ENCODE measurements around the gene MAML3. TPM values are rescaled to one million over a fixed set of nuclear protein-coding genes. Genes with fewer than 3 reads are reported as not detected.

MAML3 gene
- total RNA-seq, 1 donor from 2014 or later, result 7.3 TPM

DNA sequence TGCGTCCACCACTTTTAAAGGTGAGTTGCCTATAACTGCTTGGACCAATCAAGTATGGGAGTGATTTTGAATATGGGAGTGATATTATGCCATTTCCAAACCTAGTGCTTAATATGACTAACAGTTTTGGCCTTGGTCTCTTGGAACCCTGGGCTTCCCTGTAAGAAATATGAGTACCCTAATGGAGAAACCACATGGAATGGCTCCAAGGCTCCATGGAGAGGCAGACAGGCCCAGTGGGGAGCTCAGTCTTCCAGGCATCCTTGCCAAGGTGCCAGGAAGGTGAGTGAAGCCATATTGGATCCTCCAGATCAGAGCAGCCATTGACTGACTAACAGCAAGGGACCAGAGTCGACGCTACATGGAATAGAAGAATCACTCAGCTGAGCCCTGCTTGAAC is 53.2 kb downstream of the MAML3 start:
- DNase-seq (ENCODE audit: low spot score), result no peak

GRCh38 chr4:140099983-140100382 is 54.0 kb downstream of the MAML3 start:
- DNase-seq (ENCODE audit: low spot score), result no peak

DNA sequence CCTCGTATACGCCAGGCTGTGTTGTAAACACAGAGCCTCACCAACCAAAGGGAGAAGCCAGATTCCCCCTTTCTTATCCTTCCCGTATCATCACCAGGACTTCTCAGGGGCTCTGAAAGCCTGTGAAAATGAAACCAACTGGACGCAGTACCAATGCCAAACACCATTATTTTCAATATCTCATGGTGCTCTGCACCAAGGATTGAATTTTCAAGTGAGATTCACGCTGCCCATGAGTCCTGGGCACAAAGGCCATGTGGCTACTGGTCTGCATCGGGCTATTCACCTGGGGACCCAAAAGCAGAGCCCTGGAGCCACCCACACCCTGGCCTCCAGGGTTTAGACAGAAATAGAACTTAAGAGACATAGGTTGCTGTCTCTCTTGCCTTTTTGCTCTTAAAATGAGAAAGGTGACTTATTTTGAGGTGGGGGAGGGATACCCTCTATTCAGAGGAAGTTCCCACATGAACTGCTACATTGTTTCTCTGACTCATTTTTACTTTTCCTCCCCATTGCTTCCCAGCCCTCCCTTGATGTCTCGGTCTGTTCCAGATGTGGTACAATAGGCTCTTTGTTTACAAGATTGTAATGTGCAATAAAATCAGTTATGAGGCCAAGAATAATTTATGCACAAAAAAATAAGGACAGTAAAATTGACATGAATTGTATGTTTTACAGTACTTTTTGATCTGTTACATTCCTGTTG is 55.4 kb downstream of the MAML3 start:
- DNase-seq (ENCODE audit: low spot score), result no peak

- no peak for DNase-seq (ENCODE audit: low spot score)
Measured at GRCh38 chr4:140097572-140097971, 56.4 kb downstream of the MAML3 start.

DNA sequence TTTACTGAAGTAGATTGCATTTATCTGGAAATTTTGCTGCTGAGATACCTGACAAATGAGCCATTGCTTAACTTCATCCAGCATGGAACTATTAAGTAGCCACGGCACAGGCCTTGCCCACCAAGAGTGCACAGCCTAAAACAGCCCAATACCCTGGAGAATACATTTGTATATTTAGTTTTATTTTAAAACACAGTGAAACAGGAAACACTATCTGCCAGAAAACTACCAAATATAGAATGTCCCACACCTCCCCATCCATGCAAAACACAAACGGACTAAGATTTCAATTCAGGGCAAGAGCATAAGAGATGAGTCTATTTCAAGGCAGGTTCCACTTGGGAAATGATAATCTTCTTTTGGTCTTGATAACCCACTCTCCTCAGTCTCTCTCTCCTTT is 57.1 kb downstream of the MAML3 start:
- DNase-seq (ENCODE audit: low spot score), result no peak

GRCh38 chr4:140096483-140096861 is 57.5 kb downstream of the MAML3 start:
- DNase-seq (ENCODE audit: low spot score), result no peak

DNA sequence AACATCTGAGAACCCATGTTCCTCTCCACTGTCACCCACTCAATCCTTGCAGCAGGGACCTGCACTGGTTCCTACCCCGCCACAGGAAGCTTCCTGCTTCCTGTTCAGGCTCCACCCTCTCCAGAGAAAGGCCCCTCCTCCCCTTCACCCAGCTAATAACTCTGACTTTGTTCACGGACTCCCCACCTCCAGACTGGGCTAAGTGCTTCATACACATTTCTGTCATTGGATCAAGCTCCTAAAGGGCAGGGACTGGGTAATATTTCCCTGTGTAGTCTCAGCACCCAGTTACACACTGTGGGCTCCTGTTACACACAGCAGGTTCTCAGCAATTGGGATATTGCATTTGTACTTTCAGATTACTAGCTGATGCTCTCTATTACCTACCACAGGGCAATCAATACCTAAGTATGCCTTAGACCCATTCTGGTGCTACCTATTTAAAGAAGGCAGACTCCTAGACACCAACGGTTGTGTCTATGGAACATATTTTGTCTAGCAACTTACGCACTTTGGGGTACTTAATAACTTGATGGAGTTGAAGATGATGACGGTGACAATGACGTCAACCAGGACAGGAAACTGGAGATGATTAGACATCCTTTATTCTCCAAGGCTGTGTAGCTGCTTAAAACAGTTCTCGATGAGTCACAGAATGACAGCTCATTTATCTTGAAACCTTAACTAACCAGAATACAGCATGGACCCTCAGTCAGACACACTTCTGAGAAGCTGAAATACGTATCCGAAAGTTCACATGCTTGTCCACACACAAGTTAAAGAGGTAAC is 58.1 kb downstream of the MAML3 start:
- no peak for DNase-seq (ENCODE audit: low spot score)

DNA sequence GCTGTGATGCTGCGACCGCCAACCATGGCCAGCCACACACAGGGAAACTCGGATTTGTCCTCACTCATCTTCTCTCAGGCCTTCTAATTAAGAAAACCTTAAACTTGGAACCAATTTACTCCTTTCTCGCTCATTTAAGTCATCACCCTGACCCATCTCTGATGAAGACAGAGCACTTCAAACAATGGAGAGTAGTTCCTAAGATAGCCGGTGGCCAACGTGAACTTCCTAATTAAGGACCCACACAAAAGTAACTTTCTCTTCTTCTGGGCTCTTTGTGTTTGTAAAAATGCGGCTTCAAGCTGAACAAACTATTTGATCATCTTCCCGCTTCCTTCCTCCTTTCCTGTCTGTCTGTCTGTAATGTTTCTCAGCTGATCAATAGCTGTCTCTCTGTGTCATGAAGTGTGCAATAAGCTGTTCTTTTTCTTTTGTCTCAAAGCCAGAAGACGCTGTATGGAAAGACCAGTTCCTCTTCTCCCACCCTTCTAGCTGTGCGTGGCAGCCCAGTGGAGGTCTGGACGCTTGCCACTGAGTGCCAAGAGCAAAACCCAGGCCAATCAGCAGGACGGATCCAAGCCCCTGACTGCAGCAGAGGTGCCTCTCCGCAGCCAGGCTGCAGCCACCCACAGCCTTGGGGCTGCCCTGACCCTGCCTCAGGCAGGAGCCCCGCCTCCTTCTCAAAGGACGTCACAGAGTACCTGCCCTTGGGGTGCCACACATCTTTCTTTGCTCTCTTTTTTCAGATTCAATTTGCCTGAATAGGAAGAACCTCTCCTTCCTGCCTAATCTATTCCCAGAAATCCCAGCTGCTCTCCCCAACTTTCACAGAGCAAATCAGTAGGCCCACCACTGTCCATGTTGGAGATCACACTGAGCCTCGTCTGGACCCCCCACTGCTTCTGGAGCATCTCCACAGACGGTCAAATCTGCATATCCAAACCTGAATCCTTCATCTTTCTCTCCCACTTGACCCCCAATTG is 59.3 kb downstream of the MAML3 start:
- no peak for DNase-seq (ENCODE audit: low spot score)

- no peak for DNase-seq (ENCODE audit: low spot score)
Measured at GRCh38 chr4:140092094-140092851, 61.7 kb downstream of the MAML3 start.

GRCh38 chr4:140091305-140091704 is 62.7 kb downstream of the MAML3 start:
- no peak for DNase-seq (ENCODE audit: low spot score)

- DNase-seq (ENCODE audit: low spot score), result no peak
Measured at GRCh38 chr4:140090215-140090731, 63.7 kb downstream of the MAML3 start.

- DNase-seq (ENCODE audit: low spot score), result no peak
Measured at GRCh38 chr4:140089216-140089615, 64.8 kb downstream of the MAML3 start.

DNA sequence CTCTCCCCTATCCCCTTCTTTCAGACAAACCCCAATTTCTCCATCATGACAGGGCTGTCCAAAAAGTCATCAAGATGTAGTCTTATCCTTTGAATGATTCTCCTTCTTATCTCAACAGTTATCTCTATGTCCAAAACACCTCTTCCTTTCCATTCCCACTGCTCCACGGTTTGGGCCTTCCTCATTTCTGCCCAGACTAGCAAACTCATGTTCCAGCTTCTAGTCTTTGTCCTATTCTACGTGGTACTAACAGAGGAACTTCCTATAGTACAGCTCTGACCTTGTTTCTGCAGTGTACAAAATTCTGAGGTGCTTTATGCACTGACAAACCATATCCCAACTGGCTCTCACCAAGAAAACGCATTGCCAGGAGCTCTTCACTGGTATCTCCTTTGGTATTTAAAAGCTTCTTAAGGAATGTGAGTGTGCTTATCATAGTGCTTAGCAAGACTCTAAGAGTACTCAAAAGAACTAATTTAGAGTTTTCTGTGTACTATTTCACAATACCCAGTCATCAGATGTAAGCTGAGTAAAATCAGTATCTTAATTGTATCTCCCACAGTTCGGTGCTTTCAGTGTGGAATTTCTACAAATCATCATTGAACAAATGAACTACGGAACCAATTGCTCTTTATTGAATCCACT is 65.5 kb downstream of the MAML3 start:
- DNase-seq (ENCODE audit: low spot score), result no peak

- DNase-seq (ENCODE audit: low spot score), result no peak
Measured at GRCh38 chr4:140085881-140086280, 68.1 kb downstream of the MAML3 start.

- DNase-seq (ENCODE audit: low spot score), result no peak
Measured at GRCh38 chr4:140085062-140085622, 68.8 kb downstream of the MAML3 start.

DNA sequence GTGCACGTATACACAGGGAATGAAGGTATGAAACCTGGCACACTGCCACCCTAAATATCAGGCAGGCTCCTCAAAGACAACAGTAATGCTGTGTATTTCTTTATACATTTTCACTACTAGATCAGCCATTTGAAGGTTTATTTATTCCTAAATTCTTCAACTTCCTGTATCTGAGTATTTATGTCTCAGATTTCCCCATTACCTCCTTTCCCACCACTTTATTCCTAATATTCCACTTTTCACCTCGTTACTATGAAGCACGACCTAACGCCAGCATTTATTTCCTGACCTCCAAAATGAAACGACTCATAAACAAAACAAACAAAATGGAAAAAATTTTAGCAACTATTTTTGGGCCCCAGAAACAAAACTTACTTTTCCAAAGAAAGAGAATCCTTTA is 69.6 kb downstream of the MAML3 start:
- no peak for DNase-seq (ENCODE audit: low spot score)

GRCh38 chr4:140082391-140082755 is 71.6 kb downstream of the MAML3 start:
- no peak for DNase-seq (ENCODE audit: low spot score)

DNA sequence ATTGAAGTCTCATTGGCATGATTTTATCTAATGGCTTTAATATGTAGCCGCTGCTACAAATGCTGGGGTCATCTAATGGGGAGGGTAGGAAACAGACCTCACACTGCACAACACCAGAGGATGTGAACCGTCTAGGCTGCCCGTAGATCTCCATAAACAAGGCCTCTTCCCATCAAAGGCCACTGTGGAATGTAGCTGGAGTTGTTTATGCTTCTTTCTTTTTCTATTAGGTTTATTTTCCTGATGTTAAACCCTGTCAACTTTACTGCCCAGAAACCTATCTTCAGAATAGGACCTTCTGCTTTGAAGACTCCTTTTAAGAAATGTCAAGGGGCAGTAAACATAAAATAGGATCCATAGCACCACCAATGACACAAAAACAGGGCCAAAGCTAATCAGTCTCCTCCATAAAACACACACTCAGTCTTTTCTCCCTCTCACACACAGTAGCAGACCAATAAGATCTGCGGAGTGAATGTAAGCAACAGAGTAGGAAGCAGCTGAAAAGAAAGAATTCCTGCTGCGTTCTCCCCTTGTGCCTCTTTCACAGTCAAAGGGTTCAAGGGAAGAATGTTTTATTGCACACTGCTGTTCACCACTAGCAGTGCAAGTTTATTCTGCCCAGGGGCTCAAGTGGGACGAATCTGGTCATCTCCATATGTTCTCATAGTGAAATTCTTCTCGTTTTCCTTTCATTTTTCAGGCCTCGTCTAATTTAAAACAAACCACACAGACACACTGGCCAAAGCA is 72.2 kb downstream of the MAML3 start:
- DNase-seq (ENCODE audit: low spot score), result no peak

DNA sequence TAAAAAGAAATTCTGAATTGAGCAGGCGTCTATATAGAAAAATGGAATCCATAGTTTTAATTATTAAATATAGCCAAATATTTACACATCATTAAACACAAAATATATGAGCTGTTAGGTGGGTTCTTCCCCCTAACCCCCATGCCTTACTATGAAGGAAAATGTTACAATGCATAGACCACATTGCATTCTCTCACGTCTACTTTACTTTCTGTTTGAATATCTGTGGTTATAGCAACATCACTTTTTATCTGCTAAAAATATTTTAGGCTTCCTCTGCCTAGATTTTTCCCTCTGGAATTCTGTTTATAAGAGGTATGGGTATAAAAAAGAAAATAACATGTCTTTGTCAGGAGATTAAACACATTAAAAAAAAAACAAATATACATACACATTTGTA is 73.1 kb downstream of the MAML3 start:
- no peak for DNase-seq (ENCODE audit: low spot score)
